Measurements from ENCODE around the gene RAD54L. TPM values are rescaled to one million over a fixed set of nuclear protein-coding genes. Genes with fewer than 3 reads are reported as not detected.
A peak's percentile ranks its signal among the peaks of the same experiment; 100 is the strongest.

RAD54L gene
- total RNA-seq, 1 experiment from 2014 or later, result 44.8 TPM

DNA sequence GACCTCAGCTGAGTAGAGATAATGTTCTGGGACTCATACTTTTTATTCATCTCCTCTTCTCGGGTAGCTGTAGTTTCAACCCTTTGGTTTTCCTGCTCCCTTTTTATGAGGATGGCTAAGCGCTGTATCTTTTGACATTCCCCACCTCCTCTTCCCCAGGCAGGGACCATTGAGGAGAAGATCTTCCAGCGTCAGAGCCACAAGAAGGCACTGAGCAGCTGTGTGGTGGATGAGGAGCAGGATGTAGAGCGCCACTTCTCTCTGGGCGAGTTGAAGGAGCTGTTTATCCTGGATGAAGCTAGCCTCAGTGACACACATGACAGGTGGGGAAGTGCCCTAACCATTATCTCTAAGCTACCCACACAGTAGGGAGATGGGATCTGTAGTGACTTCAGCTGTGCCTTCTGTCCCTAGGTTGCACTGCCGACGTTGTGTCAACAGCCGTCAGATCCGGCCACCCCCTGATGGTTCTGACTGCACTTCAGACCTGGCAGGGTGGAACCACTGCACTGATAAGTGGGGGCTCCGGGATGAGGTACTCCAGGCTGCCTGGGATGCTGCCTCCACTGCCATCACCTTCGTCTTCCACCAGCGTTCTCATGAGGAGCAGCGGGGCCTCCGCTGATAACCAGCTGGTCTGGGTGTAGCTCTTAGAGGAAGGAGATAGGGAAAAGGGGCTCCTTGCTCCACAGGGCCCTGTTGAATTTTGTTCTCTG, 30.3 kb downstream of the RAD54L start:
- no TSS peak for BruUV-seq (replicated peaks)
- Histone ChIP-seq H3K9me2 (ENCODE audit: insufficient read depth) (no peaks in the 10 kb centered on the region), H3K27ac (no peak overlapping the region), H3F3A (ENCODE audit: insufficient read depth, low read depth) (peaks cover 26% of the 10 kb centered on the region; the same call in 1 of the 2 replicates), H3K9me3 (ENCODE audit: insufficient read depth, low read depth) (no peaks in the 10 kb centered on the region), H3K4me3 (no peak overlapping the region), H2AFZ (no peak overlapping the region), H4K20me1 (ENCODE audit: insufficient read depth) (no peaks in the 10 kb centered on the region), H3K36me3 (ENCODE audit: low read depth) (peaks cover 14% of the 10 kb centered on the region; the same call in 1 of the 2 replicates), H3K4me1 (replicated peaks; ENCODE audit: insufficient read depth) (no peaks in the 10 kb centered on the region), H3K79me2 (ENCODE audit: low read depth) (no peaks in the 10 kb centered on the region), H3K27me3 (ENCODE audit: insufficient read depth, low read depth) (no peaks in the 10 kb centered on the region), H3K4me2 (no peak overlapping the region)
- intact Hi-C loops (cut with micrococcal nuclease; ENCODE audit: unreplicated experiment), result no loop called here
- no peak for TF ChIP-seq CTCF (conservative IDR thresholded peaks at IDR 0.05)
- TF ChIP-seq EZH2 (IDR thresholded peaks at IDR 0.05; ENCODE audit: low read depth), result no peak
- no peak for DNase-seq
- ChIA-PET CTCF (no interaction called here), POLR2A (ENCODE audit: unreplicated experiment) (interaction anchor here (0.6 kb wide), 1 partner anchor 29 kb away, joined by 3 read pairs; no protein-coding TSS in a partner anchor)

GRCh38 chr1:46278807-46279206, 31.2 kb downstream of the RAD54L start:
- ChIA-PET POLR2A (ENCODE audit: unreplicated experiment) (no interaction called here), CTCF (no interaction called here)
- Histone ChIP-seq H4K20me1 (ENCODE audit: insufficient read depth) (no peaks in the 10 kb centered on the region), H3K27me3 (ENCODE audit: insufficient read depth, low read depth) (no peaks in the 10 kb centered on the region), H3K9me2 (ENCODE audit: insufficient read depth) (no peaks in the 10 kb centered on the region), H3K36me3 (ENCODE audit: low read depth) (peaks cover 14% of the 10 kb centered on the region; the same call in 1 of the 2 replicates), H2AFZ (no peak overlapping the region), H3K4me1 (replicated peaks; ENCODE audit: insufficient read depth) (no peaks in the 10 kb centered on the region), H3K4me3 (no peak overlapping the region), H3K9me3 (ENCODE audit: insufficient read depth, low read depth) (no peaks in the 10 kb centered on the region), H3F3A (ENCODE audit: insufficient read depth, low read depth) (peaks cover 27% of the 10 kb centered on the region; the same call in 1 of the 2 replicates), H3K27ac (no peak overlapping the region), H3K4me2 (no peak overlapping the region), H3K79me2 (ENCODE audit: low read depth) (no peaks in the 10 kb centered on the region)
- intact Hi-C loops (cut with micrococcal nuclease; ENCODE audit: unreplicated experiment), result no loop called here
- peak in 1 of 2 experiments; percentile 65 for DNase-seq
- no peak for TF ChIP-seq CTCF (conservative IDR thresholded peaks at IDR 0.05)
- TF ChIP-seq EZH2 (IDR thresholded peaks at IDR 0.05; ENCODE audit: low read depth), result no peak
- TSS peak; percentile 5 for BruUV-seq (replicated peaks)

DNA sequence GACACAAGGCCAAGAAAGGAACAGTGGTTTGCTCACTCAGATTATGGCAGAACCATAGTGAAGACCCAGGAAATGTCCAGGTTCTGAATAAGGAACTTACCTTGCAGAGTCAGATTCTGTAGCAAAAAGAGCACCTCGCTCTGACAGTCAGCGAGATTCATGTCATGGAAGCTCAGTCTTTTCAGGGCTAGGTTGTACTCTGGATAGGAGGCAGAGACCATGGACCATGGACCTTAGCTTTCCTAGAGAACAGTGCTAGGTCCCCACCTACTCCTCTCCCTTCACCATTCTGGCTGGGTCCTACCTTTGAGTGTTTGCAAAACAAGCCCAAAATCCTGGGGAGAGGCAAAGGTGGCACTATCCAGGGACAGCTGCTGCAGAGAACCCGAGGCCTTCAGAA, 32.5 kb downstream of the RAD54L start:
- Histone ChIP-seq H3K36me3 (ENCODE audit: low read depth) (peaks cover 14% of the 10 kb centered on the region; the same call in 1 of the 2 replicates), H2AFZ (no peak overlapping the region), H3K9me2 (ENCODE audit: insufficient read depth) (no peaks in the 10 kb centered on the region), H3K79me2 (ENCODE audit: low read depth) (no peaks in the 10 kb centered on the region), H3K4me3 (no peak overlapping the region), H3F3A (ENCODE audit: insufficient read depth, low read depth) (peaks cover 35% of the 10 kb centered on the region), H3K27ac (no peak overlapping the region), H3K9me3 (ENCODE audit: insufficient read depth, low read depth) (no peaks in the 10 kb centered on the region), H3K4me2 (no peak overlapping the region), H4K20me1 (ENCODE audit: insufficient read depth) (no peaks in the 10 kb centered on the region), H3K27me3 (ENCODE audit: insufficient read depth, low read depth) (no peaks in the 10 kb centered on the region), H3K4me1 (replicated peaks; ENCODE audit: insufficient read depth) (no peaks in the 10 kb centered on the region)
- DNase-seq, result no peak
- POLR2A ChIA-PET (ENCODE audit: unreplicated experiment), result interaction anchor here (0.7 kb wide), 1 partner anchor 13 kb away, joined by 3 read pairs; no protein-coding TSS in a partner anchor
- no TSS peak for BruUV-seq (replicated peaks)
- CTCF ChIA-PET, result interaction anchor here (0.6 kb wide), 1 partner anchor 231 kb away, joined by 4 read pairs; no protein-coding TSS in a partner anchor
- intact Hi-C loops (cut with micrococcal nuclease; ENCODE audit: unreplicated experiment), result no loop called here
- no peak for TF ChIP-seq EZH2 (IDR thresholded peaks at IDR 0.05; ENCODE audit: low read depth)

Measured in PC-9 (cell line).